ENCODE data around the gene ACTR6.
"Not testable (repeated sequence)": the region's sequence is repeated elsewhere in the genome, so short reads cannot be mapped to it uniquely, and the experiment has no call there.

The ACTR6 gene

DNA sequence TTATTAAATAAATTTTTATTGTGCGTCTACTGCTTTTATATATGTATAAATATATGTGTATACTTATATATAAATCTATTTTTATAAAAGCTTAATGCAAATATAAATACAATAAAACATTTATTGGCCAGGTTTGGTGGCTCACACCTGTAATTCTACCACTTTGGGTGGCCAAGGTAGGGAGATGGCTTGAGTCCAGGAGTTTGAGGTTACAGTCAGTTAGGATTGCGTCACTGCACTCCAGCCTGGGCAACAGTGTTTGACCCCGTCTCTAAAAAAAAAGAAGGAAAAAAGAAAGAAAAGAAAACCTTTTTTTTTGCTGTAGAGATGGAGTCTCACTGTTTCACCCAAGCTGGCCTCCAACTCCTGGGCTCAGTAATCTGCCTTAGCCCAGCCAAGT lies 20.9 kb downstream of the ACTR6 start:
- DNase-seq (ENCODE audit: low read depth): no peak

GRCh38 chr12:100222173-100222572 lies 21.6 kb downstream of the ACTR6 start:
- not testable (repeated sequence) for DNase-seq (ENCODE audit: low read depth)

- no peak for DNase-seq (ENCODE audit: low read depth)
Observed at GRCh38 chr12:100225491-100225890, 24.9 kb downstream of the ACTR6 start.

GRCh38 chr12:100229036-100229635 lies 28.5 kb downstream of the ACTR6 start:
- no peak for DNase-seq (ENCODE audit: low read depth)

DNA sequence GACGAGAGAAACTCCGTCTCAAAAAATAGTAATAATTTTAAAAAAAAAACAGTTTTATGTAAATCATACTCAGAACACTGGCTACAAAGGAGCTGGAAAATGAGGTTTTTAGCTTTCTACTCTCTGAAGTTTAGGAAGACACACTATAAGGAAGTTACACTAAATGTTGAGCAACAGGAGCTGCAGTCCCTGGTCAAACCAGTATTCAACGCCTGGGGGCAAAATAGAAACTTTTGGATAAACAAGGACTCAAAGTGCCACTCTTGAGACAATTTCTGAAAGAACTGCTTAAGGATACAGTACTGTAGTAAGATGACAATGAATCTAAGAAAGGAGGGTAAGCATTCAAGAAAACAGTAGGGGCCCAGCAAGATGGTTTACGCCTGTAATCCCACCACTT lies 29.3 kb downstream of the ACTR6 start:
- no peak for DNase-seq (ENCODE audit: low read depth)

- not testable (repeated sequence) for DNase-seq (ENCODE audit: low read depth)
Observed at GRCh38 chr12:100231873-100232272, 31.3 kb downstream of the ACTR6 start.

GRCh38 chr12:100234166-100234565 lies 33.6 kb downstream of the ACTR6 start:
- DNase-seq (ENCODE audit: low read depth): no peak

GRCh38 chr12:100234591-100235304 lies 34.1 kb downstream of the ACTR6 start:
- no peak for DNase-seq (ENCODE audit: low read depth)

- DNase-seq (ENCODE audit: low read depth): no peak
Observed at GRCh38 chr12:100238801-100239200, 38.2 kb downstream of the ACTR6 start.

DNA sequence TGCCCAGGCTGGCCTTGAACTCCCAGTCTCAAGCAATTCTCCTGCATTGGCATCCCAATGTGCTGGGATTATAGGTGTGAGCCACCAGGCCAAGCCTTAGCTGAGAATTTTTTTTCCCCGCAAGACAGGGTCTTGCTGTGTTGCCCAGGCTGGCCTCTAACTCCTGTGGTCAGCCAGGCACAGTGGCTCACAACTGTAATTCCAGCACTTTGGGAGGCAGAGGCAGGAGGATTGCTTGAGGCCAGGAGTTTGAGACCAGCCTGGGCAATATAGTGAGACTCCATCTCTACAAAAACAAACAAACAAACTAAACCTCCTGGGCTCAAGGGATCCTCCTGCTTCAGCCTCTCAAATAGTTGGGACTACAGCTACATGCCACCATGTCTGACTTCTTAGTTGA lies 39.0 kb downstream of the ACTR6 start:
- DNase-seq (ENCODE audit: low read depth): no peak

- DNase-seq (ENCODE audit: low read depth): no peak
Observed at GRCh38 chr12:100243137-100243536, 42.5 kb downstream of the ACTR6 start.

- no peak for DNase-seq (ENCODE audit: low read depth)
Observed at GRCh38 chr12:100247765-100248164, 47.1 kb downstream of the ACTR6 start.

GRCh38 chr12:100248886-100249285 lies 48.3 kb downstream of the ACTR6 start:
- DNase-seq (ENCODE audit: low read depth): no peak

- no peak for DNase-seq (ENCODE audit: low read depth)
Observed at GRCh38 chr12:100249941-100250340, 49.3 kb downstream of the ACTR6 start.

GRCh38 chr12:100251917-100252316 lies 51.3 kb downstream of the ACTR6 start:
- no peak for DNase-seq (ENCODE audit: low read depth)

DNA sequence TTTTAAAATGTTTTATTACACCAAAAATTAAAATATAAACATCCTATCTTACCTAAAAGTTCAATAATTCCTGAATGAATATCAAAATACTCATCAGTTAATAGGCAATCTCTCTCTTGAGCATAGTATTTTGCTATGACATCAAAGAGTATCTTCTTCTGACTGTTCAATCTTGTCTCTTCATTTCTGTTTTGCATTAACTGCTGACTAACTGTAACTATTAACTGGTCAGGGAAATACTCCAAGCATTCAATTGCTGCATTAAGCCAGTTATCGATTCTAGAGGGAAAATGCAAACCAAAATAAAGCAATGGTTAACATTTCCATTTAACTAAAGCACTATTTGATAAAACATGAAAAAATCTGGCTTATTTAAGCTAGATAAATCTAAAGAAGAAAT lies 52.8 kb downstream of the ACTR6 start:
- DNase-seq (ENCODE audit: low read depth): no peak

DNA sequence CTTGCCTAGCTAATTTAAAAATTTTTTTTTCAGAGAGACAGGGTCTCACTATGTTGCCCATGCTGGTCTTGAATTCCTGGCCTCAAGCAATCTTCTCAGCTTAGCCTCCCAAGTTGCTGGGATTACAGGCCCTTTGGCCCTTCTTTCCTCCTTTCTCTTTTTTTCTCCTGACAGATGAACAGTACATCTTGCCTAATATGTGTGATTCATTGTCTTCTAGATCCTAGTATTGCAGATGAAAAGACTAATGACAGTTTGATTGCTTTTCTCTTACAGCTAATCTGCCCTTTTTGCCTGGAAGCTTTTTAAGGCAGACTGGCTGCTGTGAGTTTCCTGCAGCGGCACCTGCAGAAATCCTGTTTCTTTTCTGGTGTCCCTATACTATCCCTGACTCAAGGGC lies 54.3 kb downstream of the ACTR6 start:
- no peak for DNase-seq (ENCODE audit: low read depth)

DNA sequence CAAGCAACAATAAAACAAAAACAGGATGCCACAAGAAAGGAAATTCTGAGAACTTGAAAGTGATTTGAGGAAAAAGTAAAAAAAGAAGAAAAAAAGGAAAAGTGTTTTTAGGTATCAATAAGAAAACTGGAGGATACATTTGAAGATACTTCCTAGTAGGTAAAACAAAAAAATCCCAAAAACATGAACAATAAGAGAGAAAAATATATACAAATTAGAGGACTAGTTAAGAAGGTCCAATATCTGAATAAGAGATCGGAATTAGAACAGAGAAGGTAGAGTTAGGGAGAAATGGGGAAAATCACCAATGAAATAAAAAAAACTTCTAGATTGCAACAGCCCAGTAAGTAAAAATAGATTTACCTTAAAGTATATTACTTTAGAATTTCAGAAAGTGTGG lies 57.5 kb downstream of the ACTR6 start:
- DNase-seq (ENCODE audit: low read depth): no peak

- no peak for DNase-seq (ENCODE audit: low read depth)
Observed at GRCh38 chr12:100263131-100263530, 62.5 kb downstream of the ACTR6 start.

DNA sequence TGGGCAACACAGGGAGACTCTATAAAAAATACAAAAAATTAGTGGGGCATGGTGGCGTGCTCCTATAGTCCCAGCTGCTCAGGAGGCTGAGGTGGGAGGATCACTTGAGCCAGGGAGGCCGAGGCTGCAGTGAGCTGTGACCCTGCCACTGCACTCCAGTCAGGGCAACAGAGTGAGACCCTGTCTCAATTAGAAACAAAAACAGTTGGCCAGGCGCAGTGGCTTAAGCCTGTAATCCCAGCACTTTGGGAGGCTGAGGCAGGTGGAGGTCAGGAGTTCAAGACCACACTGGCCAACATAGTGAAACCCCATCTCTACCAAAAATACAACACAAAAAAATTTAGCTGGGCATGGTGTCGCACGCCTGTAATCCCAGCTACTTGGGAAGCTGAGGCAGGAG lies 64.5 kb downstream of the ACTR6 start:
- not testable (repeated sequence) for DNase-seq (ENCODE audit: low read depth)

- DNase-seq (ENCODE audit: low read depth): no peak
Observed at GRCh38 chr12:100265732-100266584, 65.3 kb downstream of the ACTR6 start.

DNA sequence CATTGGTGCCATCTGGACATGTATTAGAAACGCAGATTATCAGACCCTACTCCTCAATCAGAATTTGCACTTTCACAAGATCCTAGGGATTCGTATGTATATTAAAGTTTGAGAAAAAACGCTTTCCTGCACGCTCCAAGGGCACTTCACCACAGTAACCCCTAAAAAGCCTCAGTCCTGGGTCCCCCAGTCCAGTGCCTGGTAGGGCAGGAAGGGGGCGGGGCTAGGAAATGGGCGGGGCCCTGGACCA lies 65.9 kb downstream of the ACTR6 start:
- peak; percentile 91 for DNase-seq (ENCODE audit: low read depth)

DNA sequence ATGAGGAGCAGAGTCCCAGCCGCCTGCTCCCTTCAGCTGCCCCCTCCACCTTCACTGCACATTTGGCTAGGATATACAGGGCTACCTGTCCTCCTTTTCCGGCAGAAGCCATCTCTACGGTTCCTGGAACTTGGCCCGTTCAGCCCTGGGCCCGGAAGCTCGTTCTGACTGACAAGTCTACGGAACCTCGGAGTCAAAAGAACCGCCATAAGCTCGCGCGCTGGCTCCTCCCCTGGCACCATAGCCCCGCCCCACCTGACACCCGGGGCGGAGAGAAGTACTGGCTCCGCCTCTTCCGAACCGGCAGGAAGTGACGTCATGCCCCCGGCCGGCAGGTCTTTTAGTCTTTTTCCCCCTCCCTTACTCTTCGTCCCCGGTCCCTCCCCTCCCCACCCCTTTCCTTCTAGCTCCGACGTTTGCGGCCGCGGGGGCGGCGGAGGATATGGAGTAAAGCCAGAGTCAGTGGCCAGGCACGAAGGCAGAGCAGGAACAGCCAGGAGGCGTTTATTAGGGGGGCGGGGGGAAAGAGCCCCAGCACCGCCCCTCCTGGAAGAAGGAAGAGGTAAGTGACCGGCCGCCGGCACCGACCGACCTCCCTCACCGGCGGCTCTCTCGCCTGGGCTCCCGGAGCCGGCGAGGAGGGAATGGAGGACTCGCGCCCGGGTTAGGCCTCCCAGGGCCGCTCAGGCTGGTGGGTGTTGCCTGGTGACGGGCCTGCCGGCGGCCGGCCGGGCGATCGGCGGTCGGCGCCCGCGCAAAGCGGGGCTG lies 66.4 kb downstream of the ACTR6 start, which contains the start of the genes DEPDC4 and SCYL2:
TSS of gene DEPDC4 (minus strand) at position 245 of the 768 bp plus-strand sequence. CDS start at position 242, 3 bp downstream.
TSS of gene SCYL2 (plus strand) at position 343 of the 768 bp plus-strand sequence. CDS start 15,794 bp downstream, outside the sequence.
- peak; percentile 85 for DNase-seq (ENCODE audit: low read depth)
